K562 (cell line): ENCODE measurements around the gene SCT. TPM values are rescaled to one million over a fixed set of nuclear protein-coding genes. Genes with fewer than 3 reads are reported as not detected.

ENCODE experiments used
- ATAC-seq: fragments of 200-7000 bp; cut with Tn5 transposase; 3 replicates; pipeline ENCODE4 v1.9.1; 2020; ENCODE audit warnings: moderate library complexity
- BruUV-seq: library from RNA; stranded (reverse); fragments of 400-500 nt; replicated peaks from 2 replicates; lab custom pipeline; 2021; lab: Mats Ljungman, UMichigan
- CTCF ChIA-PET: fragments of 300-600 bp; formaldehyde crosslinking; extraction: SDS; loops from one replicate; lab custom pipeline; 2021; ENCODE audit warnings: low intra/inter-chr PET ratio; lab: Yijun Ruan, JAX
- POLR2A ChIA-PET: fragments of 300-600, 350-650 bp; sonication (Branson Sonifier 250); formaldehyde crosslinking; extraction: SDS; loops from one replicate; lab custom pipeline; 2021; ENCODE audit warnings: antibody characterized with exemption, inconsistent platforms; lab: Yijun Ruan, JAX
- DNase-seq, 4 experiments: peaks; one replicate each; pipeline versions ENCODE4 v3.0.0 to v3.0.0-alpha.2; 2011 to 2018; ENCODE audit warnings: low spot score in 3 of 4, mixed read lengths in 3 of 4; ENCODE audit errors: extremely low read depth in 1 of 4
- FAIRE-seq: peaks from 2 replicates; lab custom pipeline; 2011; peaks lifted over from hg19 to GRCh38; lab: Jason Lieb, UNC
- H2AFZ ChIP-seq: 2 replicates; pipeline ENCODE4 v1.6.0; 2011; ENCODE audit warnings: low read depth, low read length, control low read depth, inconsistent platforms
- H3K27ac ChIP-seq: fragments of 200-600 bp; 3 replicates; pipeline ENCODE4 v1.8.0; 2011; ENCODE audit warnings: low read depth, mild to moderate bottlenecking, control low read depth, inconsistent platforms, low read length, moderate library complexity, mixed read lengths; ENCODE audit errors: extremely low read depth
- H3K27me3 ChIP-seq, 2 experiments: fragments of 300-600 bp in 1 of 2; 2 replicates in 1 of 2; 3 replicates in 1 of 2; pipeline versions ENCODE4 v1.6.0 to v1.8.0; 2011; ENCODE audit warnings: inconsistent platforms in 2 of 2, low read length in 2 of 2, mild to moderate bottlenecking in 1 of 2, mixed read lengths in 1 of 2, moderate library complexity in 1 of 2; ENCODE audit not compliant: control insufficient read depth in 2 of 2, insufficient read depth in 2 of 2
- H3K36me3 ChIP-seq: fragments of 300-600 bp; 3 replicates; pipeline ENCODE4 v1.8.0; 2011; ENCODE audit warnings: mild to moderate bottlenecking, low read length, inconsistent platforms; ENCODE audit not compliant: control insufficient read depth, insufficient read depth
- H3K4me1 ChIP-seq, 2 experiments: fragments of 200-600 bp in 1 of 2; replicated peaks in 1 of 2; 2 replicates in 1 of 2; 3 replicates in 1 of 2; pipeline versions ENCODE4 v1.5.1 to v1.8.0; 2011; ENCODE audit warnings: inconsistent platforms in 2 of 2, low read length in 2 of 2, mild to moderate bottlenecking in 1 of 2, mixed read lengths in 1 of 2, moderate library complexity in 1 of 2; ENCODE audit not compliant: control insufficient read depth in 2 of 2, insufficient read depth in 2 of 2
- H3K4me2 ChIP-seq: 2 replicates; pipeline ENCODE4 v1.6.1; 2011; ENCODE audit warnings: low read length, control low read depth, inconsistent platforms, mixed read lengths; ENCODE audit not compliant: insufficient read depth
- H3K4me3 ChIP-seq: fragments of 200-600 bp; sonication (generic), shearing (Covaris generic); 2 replicates; pipeline ENCODE4 v1.5.1; 2016; ENCODE audit warnings: control low read depth, inconsistent platforms
- H3K79me2 ChIP-seq: fragments of 200-600 bp; 3 replicates; pipeline ENCODE4 v1.8.0; 2011; ENCODE audit warnings: low read length, inconsistent platforms; ENCODE audit not compliant: control insufficient read depth, insufficient read depth
- H3K9ac ChIP-seq, 2 experiments: 2 replicates each; pipeline versions ENCODE4 v1.6.0 to v1.6.1; 2011; ENCODE audit warnings: low read depth in 2 of 2, low read length in 2 of 2, control low read depth in 1 of 2, inconsistent platforms in 1 of 2, mild to moderate bottlenecking in 1 of 2, mixed read lengths in 1 of 2; ENCODE audit not compliant: insufficient read depth in 1 of 2
- H3K9me1 ChIP-seq: one replicate; pipeline ENCODE4 v1.6.0; 2011; ENCODE audit warnings: inconsistent platforms, mild to moderate bottlenecking, low read length, moderate library complexity; ENCODE audit not compliant: control insufficient read depth, insufficient read depth
- H3K9me3 ChIP-seq: replicated peaks from 2 replicates; pipeline ENCODE4 v1.5.1; 2011; ENCODE audit warnings: low read depth, low read length, inconsistent platforms; ENCODE audit not compliant: control insufficient read depth, insufficient read depth
- H4K20me1 ChIP-seq: replicated peaks from 2 replicates; pipeline ENCODE4 v1.6.1; 2011; ENCODE audit warnings: low read length, inconsistent platforms, mixed read lengths; ENCODE audit not compliant: control insufficient read depth, insufficient read depth
- ARNT ChIP-seq, 2 experiments: fragments of 450-650 bp; IDR thresholded peaks; 2 replicates each; pipeline ENCODE4 v1.6.1; 2016; ENCODE audit warnings: mild to moderate bottlenecking in 1 of 2
- CC2D1A ChIP-seq: fragments of 450-650 bp; IDR thresholded peaks from 2 replicates; pipeline ENCODE4 v1.6.1; 2017; ENCODE audit warnings: mild to moderate bottlenecking
- HNRNPH1 ChIP-seq: fragments of 200-400 bp; formaldehyde crosslinking; optimal IDR thresholded peaks from 2 replicates; pipeline ENCODE3; 2017; ENCODE audit warnings: low read depth, mild to moderate bottlenecking, low read length, moderate library complexity
- NBN ChIP-seq: fragments of 450-650 bp; IDR thresholded peaks from 2 replicates; pipeline ENCODE4 v1.6.1; 2016; ENCODE audit warnings: low read depth, mild to moderate bottlenecking
- PHB2 ChIP-seq: fragments of 450-650 bp; IDR thresholded peaks from 2 replicates; pipeline ENCODE4 v1.6.1; 2017; ENCODE audit warnings: low read depth
- TCF7 ChIP-seq: sonication (generic); IDR thresholded peaks from 2 replicates; pipeline ENCODE4 v1.6.1; 2016; ENCODE audit warnings: antibody characterized with exemption, borderline replicate concordance
- TRIM28 ChIP-seq: fragments of 450-650 bp; IDR thresholded peaks from 2 replicates; pipeline ENCODE4 v1.6.1; 2017
- ZNF408 ChIP-seq: fragments of 250-450 bp; sonication (Bioruptor Pico); IDR thresholded peaks from 2 replicates; pipeline ENCODE4 v1.4.0; 2020; ENCODE audit warnings: low read depth, mild to moderate bottlenecking, moderate library complexity
- ZNF76 ChIP-seq: fragments of 250-450 bp; sonication (Bioruptor Pico); IDR thresholded peaks from 2 replicates; pipeline ENCODE4 v1.4.0; 2020; ENCODE audit warnings: mild to moderate bottlenecking, moderate library complexity, borderline replicate concordance
- WGBS: fragments of 100-300 bp; shearing (Covaris generic); methylation state at CpG from one replicate; pipeline ENCODE4 v1.1.6; 2016; ENCODE audit warnings: low coverage, mixed read lengths; ENCODE audit not compliant: insufficient coverage; ENCODE audit errors: missing lambda C conversion rate; 5-methylcytosine and 5-hydroxymethylcytosine counted together
- in situ Hi-C: fragments of 300-500 bp; cut with MboI; formaldehyde crosslinking; loops from 4 replicates; pipeline ENCODE4 v1.15.0; 2018; ENCODE audit warnings: inconsistent platforms, mixed read lengths
- intact Hi-C: fragments of 100-400 bp; cut with micrococcal nuclease; formaldehyde crosslinking; loops from 2 replicates; pipeline ENCODE4 v1.14.2; 2022
- polyA plus RNA-seq, 8 experiments: library from polyadenylated mRNA; depleted of rRNA in 4 of 8; stranded (reverse) in 5 of 8; unstranded in 3 of 8; fragments of >200 nt; fragmentation: Nextera tagmentation in 2 of 8; fragmentation: Illumina TruSeq in 1 of 8; extraction: Ambion mirVana in 2 of 8; extraction: Trizol in 1 of 8; gene quantifications; 2 replicates each; pipeline versions ENCODE4 v1.2.1 to v1.2.3, GENCODE V29; 2011 to 2014; ENCODE audit warnings: inconsistent platforms in 1 of 8, missing spikeins in 1 of 8
- total RNA-seq, 7 experiments: library from RNA; depleted of rRNA in 6 of 7; stranded (reverse); fragments of >200 nt in 6 of 7; fragmentation: Illumina TruSeq in 2 of 7; extraction: Trizol in 2 of 7; gene quantifications; 2 replicates each; pipeline versions ENCODE4 v1.2.1 to v1.2.3, GENCODE V29; 2011 to 2021; ENCODE audit warnings: low replicate concordance in 1 of 7
- TF ChIP-seq, protein P1 (sequence below): fragments of 450-650 bp; formaldehyde crosslinking; IDR thresholded peaks from 2 replicates; pipeline ENCODE4 v1.4.0; 2020; ENCODE audit warnings: mild to moderate bottlenecking, moderate library complexity
- TF ChIP-seq, protein P2 (sequence below): fragments of 450-650 bp; IDR thresholded peaks from 2 replicates; pipeline ENCODE4 v1.6.1; 2016
- TF ChIP-seq, protein P3 (sequence below): sonication (generic); formaldehyde crosslinking; IDR thresholded peaks from 2 replicates; pipeline ENCODE4 v1.8.0; 2022; ENCODE audit warnings: mild to moderate bottlenecking, low read depth, missing genetic modification reagents
- TF ChIP-seq, protein P4 (sequence below): fragments of 150-350 bp; IDR thresholded peaks from 2 replicates; pipeline ENCODE4 v1.6.1; 2014; ENCODE audit warnings: low read depth, mild to moderate bottlenecking, low read length, borderline replicate concordance
- TF ChIP-seq, protein P5 (sequence below): fragments of 450-650 bp; formaldehyde crosslinking; conservative IDR thresholded peaks from 2 replicates; pipeline ENCODE4 v1.4.0; 2022; ENCODE audit warnings: mild to moderate bottlenecking, missing genetic modification characterization

The SCT gene
- total and polyA plus RNA-seq, 9 of the 15 experiments (the other 6 are each of a cell fraction or from before 2014, with no cell fraction given) = not detected

- H4K20me1 ChIP-seq = no peaks in the 10 kb centered on the region
- no peaks in the 10 kb centered on the region for H3K27me3 ChIP-seq
- H3K9me1 ChIP-seq = no peaks in the 10 kb centered on the region
- H3K4me3 ChIP-seq = no peak overlapping the region
- intact Hi-C loops = no loop called here
- H3K4me2 ChIP-seq = no peak overlapping the region
- no peak overlapping the region for H3K9ac ChIP-seq
- peaks cover 2% of the 10 kb centered on the region; the same call in 1 of the 3 replicates for H3K79me2 ChIP-seq
- H3K4me1 ChIP-seq = peaks cover 0 to 27% of the 10 kb centered on the region in 2 experiments; a peak in 2 of 5 replicates
- no TSS peak for BruUV-seq
- ATAC-seq = no peak
- in situ Hi-C loops = no loop called here
- no peak for DNase-seq
- ChIA-PET POLR2A (interaction anchor here (0.6 kb wide), 1 partner anchor 63 kb away, joined by 3 read pairs; the partner anchor contains the start of gene PHRF1), CTCF (no interaction called here)
- 96% methylated on average over 21 of the region's 28 CpGs for WGBS
- peaks cover 2% of the 10 kb centered on the region; the same call in 1 of the 2 replicates for H3K9me3 ChIP-seq
- FAIRE-seq = no peak
- H3K27ac ChIP-seq = no peak overlapping the region
- H3K36me3 ChIP-seq = peaks cover 49% of the 10 kb centered on the region; the same call in 2 of the 3 replicates
- H2AFZ ChIP-seq = no peak overlapping the region
- no peak for TF ChIP-seq NBN
- no peak for TF ChIP-seq ZNF76 (CRISPR knock-in tag)
- no peak for TF ChIP-seq ARNT (IDR thresholded peaks at IDR 0.05)
- TF ChIP-seq, protein P1, sequence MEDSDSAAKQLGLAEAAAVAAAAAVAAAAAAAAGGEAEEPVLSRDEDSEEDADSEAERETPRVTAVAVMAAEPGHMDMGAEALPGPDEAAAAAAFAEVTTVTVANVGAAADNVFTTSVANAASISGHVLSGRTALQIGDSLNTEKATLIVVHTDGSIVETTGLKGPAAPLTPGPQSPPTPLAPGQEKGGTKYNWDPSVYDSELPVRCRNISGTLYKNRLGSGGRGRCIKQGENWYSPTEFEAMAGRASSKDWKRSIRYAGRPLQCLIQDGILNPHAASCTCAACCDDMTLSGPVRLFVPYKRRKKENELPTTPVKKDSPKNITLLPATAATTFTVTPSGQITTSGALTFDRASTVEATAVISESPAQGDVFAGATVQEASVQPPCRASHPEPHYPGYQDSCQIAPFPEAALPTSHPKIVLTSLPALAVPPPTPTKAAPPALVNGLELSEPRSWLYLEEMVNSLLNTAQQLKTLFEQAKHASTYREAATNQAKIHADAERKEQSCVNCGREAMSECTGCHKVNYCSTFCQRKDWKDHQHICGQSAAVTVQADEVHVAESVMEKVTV (CRISPR knock-in tag) = no peak
- no peak for TF ChIP-seq PHB2
- TF ChIP-seq ZNF408 (CRISPR knock-in tag) = no peak
- TF ChIP-seq, protein P2, sequence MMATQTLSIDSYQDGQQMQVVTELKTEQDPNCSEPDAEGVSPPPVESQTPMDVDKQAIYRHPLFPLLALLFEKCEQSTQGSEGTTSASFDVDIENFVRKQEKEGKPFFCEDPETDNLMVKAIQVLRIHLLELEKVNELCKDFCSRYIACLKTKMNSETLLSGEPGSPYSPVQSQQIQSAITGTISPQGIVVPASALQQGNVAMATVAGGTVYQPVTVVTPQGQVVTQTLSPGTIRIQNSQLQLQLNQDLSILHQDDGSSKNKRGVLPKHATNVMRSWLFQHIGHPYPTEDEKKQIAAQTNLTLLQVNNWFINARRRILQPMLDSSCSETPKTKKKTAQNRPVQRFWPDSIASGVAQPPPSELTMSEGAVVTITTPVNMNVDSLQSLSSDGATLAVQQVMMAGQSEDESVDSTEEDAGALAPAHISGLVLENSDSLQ = no peak
- no peak for TF ChIP-seq TRIM28
- no peak for TF ChIP-seq TCF7
- TF ChIP-seq HNRNPH1 = no peak
- TF ChIP-seq, protein P3, sequence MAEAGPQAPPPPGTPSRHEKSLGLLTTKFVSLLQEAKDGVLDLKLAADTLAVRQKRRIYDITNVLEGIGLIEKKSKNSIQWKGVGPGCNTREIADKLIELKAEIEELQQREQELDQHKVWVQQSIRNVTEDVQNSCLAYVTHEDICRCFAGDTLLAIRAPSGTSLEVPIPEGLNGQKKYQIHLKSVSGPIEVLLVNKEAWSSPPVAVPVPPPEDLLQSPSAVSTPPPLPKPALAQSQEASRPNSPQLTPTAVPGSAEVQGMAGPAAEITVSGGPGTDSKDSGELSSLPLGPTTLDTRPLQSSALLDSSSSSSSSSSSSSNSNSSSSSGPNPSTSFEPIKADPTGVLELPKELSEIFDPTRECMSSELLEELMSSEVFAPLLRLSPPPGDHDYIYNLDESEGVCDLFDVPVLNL = no peak
- TF ChIP-seq, protein P4, sequence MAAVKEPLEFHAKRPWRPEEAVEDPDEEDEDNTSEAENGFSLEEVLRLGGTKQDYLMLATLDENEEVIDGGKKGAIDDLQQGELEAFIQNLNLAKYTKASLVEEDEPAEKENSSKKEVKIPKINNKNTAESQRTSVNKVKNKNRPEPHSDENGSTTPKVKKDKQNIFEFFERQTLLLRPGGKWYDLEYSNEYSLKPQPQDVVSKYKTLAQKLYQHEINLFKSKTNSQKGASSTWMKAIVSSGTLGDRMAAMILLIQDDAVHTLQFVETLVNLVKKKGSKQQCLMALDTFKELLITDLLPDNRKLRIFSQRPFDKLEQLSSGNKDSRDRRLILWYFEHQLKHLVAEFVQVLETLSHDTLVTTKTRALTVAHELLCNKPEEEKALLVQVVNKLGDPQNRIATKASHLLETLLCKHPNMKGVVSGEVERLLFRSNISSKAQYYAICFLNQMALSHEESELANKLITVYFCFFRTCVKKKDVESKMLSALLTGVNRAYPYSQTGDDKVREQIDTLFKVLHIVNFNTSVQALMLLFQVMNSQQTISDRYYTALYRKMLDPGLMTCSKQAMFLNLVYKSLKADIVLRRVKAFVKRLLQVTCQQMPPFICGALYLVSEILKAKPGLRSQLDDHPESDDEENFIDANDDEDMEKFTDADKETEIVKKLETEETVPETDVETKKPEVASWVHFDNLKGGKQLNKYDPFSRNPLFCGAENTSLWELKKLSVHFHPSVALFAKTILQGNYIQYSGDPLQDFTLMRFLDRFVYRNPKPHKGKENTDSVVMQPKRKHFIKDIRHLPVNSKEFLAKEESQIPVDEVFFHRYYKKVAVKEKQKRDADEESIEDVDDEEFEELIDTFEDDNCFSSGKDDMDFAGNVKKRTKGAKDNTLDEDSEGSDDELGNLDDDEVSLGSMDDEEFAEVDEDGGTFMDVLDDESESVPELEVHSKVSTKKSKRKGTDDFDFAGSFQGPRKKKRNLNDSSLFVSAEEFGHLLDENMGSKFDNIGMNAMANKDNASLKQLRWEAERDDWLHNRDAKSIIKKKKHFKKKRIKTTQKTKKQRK = no peak
- TF ChIP-seq CC2D1A = no peak
- TF ChIP-seq, protein P5, sequence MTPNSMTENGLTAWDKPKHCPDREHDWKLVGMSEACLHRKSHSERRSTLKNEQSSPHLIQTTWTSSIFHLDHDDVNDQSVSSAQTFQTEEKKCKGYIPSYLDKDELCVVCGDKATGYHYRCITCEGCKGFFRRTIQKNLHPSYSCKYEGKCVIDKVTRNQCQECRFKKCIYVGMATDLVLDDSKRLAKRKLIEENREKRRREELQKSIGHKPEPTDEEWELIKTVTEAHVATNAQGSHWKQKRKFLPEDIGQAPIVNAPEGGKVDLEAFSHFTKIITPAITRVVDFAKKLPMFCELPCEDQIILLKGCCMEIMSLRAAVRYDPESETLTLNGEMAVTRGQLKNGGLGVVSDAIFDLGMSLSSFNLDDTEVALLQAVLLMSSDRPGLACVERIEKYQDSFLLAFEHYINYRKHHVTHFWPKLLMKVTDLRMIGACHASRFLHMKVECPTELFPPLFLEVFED (CRISPR knock-in tag) = no peak
Observed at GRCh38 chr11:638631-639331, 11.8 kb upstream of the SCT start.
